HEK293 (cell line): Measurements from ENCODE around the gene PPY.

Source experiments
- CTCF ChIA-PET: fragments of 350-600 bp; formaldehyde crosslinking; extraction: SDS; loops from one replicate; lab custom pipeline; 2021; ENCODE audit warnings: antibody characterized with exemption; lab: Yijun Ruan, JAX
- POLR2A ChIA-PET: fragments of 300-600 bp; formaldehyde crosslinking; extraction: SDS; loops from one replicate; lab custom pipeline; 2020; ENCODE audit warnings: antibody characterized with exemption, inconsistent platforms; lab: Yijun Ruan, JAX
- H3K27ac ChIP-seq: fragments of 200-500 bp; sonication (Bioruptor generic); 2 replicates; pipeline ENCODE4 v1.5.1; 2014; ENCODE audit warnings: low read depth, low read length, control low read depth, inconsistent platforms; ENCODE audit errors: extremely low read depth
- H3K36me3 ChIP-seq, 2 experiments: fragments of 200-500 bp in 1 of 2; sonication (Bioruptor generic) in 1 of 2; 1 replicate in 1 of 2; 2 replicates in 1 of 2; pipeline ENCODE4 v1.5.1; 2014 to 2017; ENCODE audit warnings: inconsistent platforms in 2 of 2, low read length in 2 of 2; ENCODE audit not compliant: control insufficient read depth in 2 of 2, insufficient read depth in 1 of 2
- H3K4me1 ChIP-seq: fragments of 200-500 bp; sonication (Bioruptor generic); 2 replicates; pipeline ENCODE4 v1.5.1; 2014; ENCODE audit warnings: mild to moderate bottlenecking, low read length, inconsistent platforms; ENCODE audit not compliant: control insufficient read depth, insufficient read depth
- H3K4me3 ChIP-seq: 2 replicates; pipeline ENCODE4 v1.5.1; 2011; ENCODE audit warnings: low read depth, mild to moderate bottlenecking, control low read depth, low read length, moderate library complexity
- H3K9me3 ChIP-seq: fragments of 200-500 bp; sonication (Bioruptor generic); 2 replicates; pipeline ENCODE4 v1.5.1; 2014; ENCODE audit warnings: low read depth, low read length, inconsistent platforms; ENCODE audit not compliant: control insufficient read depth, insufficient read depth
- AEBP2 ChIP-seq: fragments of 450-650 bp; formaldehyde crosslinking; IDR thresholded peaks from 2 replicates; pipeline ENCODE4 v1.5.1; 2016; ENCODE audit warnings: missing biosample characterization, missing genetic modification characterization, borderline replicate concordance
- ATF2 ChIP-seq: fragments of 450-650 bp; formaldehyde crosslinking; IDR thresholded peaks from 2 replicates; pipeline ENCODE4 v1.5.1; 2016; ENCODE audit warnings: missing biosample characterization, missing genetic modification characterization, low read depth
- CTCF ChIP-seq: fragments of 450-650 bp; formaldehyde crosslinking; IDR thresholded peaks from 2 replicates; pipeline ENCODE4 v1.5.1; 2016; ENCODE audit warnings: missing biosample characterization, missing genetic modification characterization
- EGR2 ChIP-seq: fragments of 450-650 bp; formaldehyde crosslinking; IDR thresholded peaks from 2 replicates; pipeline ENCODE4 v1.5.1; 2016; ENCODE audit warnings: low read depth, missing biosample characterization, missing genetic modification characterization
- OVOL3 ChIP-seq: fragments of 450-650 bp; formaldehyde crosslinking; IDR thresholded peaks from 2 replicates; pipeline ENCODE4 v1.5.1; 2016; ENCODE audit warnings: missing biosample characterization, missing genetic modification characterization
- PRDM10 ChIP-seq: fragments of 450-650 bp; formaldehyde crosslinking; IDR thresholded peaks from 2 replicates; pipeline ENCODE4 v1.5.1; 2016; ENCODE audit warnings: missing biosample characterization, missing genetic modification characterization
- RBAK ChIP-seq: fragments of 450-650 bp; formaldehyde crosslinking; IDR thresholded peaks from 2 replicates; pipeline ENCODE4 v1.5.1; 2016; ENCODE audit warnings: missing biosample characterization, missing genetic modification characterization
- SCRT1 ChIP-seq: fragments of 450-650 bp; formaldehyde crosslinking; IDR thresholded peaks from 2 replicates; pipeline ENCODE4 v1.5.1; 2016; ENCODE audit warnings: missing biosample characterization, missing genetic modification characterization, borderline replicate concordance
- SP2 ChIP-seq: fragments of 450-650 bp; formaldehyde crosslinking; IDR thresholded peaks from 2 replicates; pipeline ENCODE4 v1.5.1; 2016; ENCODE audit warnings: missing biosample characterization, missing genetic modification characterization
- ZBTB20 ChIP-seq: fragments of 450-650 bp; formaldehyde crosslinking; IDR thresholded peaks from 2 replicates; pipeline ENCODE4 v1.5.1; 2016; ENCODE audit warnings: missing biosample characterization, missing genetic modification characterization
- ZBTB21 ChIP-seq: fragments of 450-650 bp; formaldehyde crosslinking; IDR thresholded peaks from 2 replicates; pipeline ENCODE4 v1.5.1; 2017; ENCODE audit warnings: missing biosample characterization, missing genetic modification characterization
- ZIC2 ChIP-seq: fragments of 450-650 bp; formaldehyde crosslinking; IDR thresholded peaks from 2 replicates; pipeline ENCODE4 v1.5.1; 2016; ENCODE audit warnings: missing biosample characterization, missing genetic modification characterization
- ZNF132 ChIP-seq: fragments of 450-650 bp; formaldehyde crosslinking; IDR thresholded peaks from 2 replicates; pipeline ENCODE4 v1.5.1; 2017; ENCODE audit warnings: missing biosample characterization, missing genetic modification characterization, borderline replicate concordance
- ZNF292 ChIP-seq: fragments of 450-650 bp; formaldehyde crosslinking; IDR thresholded peaks from 2 replicates; pipeline ENCODE4 v1.5.1; 2016; ENCODE audit warnings: low read depth, missing biosample characterization, missing genetic modification characterization, borderline replicate concordance
- ZNF366 ChIP-seq: fragments of 450-650 bp; formaldehyde crosslinking; conservative IDR thresholded peaks from 2 replicates; pipeline ENCODE4 v1.5.1; 2016; ENCODE audit warnings: missing biosample characterization, missing genetic modification characterization
- ZNF404 ChIP-seq: fragments of 450-650 bp; formaldehyde crosslinking; IDR thresholded peaks from 2 replicates; pipeline ENCODE4 v1.5.1; 2017; ENCODE audit warnings: missing biosample characterization, missing genetic modification characterization
- ZNF423 ChIP-seq: fragments of 450-650 bp; formaldehyde crosslinking; IDR thresholded peaks from 2 replicates; pipeline ENCODE4 v1.5.1; 2016; ENCODE audit warnings: missing biosample characterization, missing genetic modification characterization
- ZNF426 ChIP-seq: fragments of 450-650 bp; formaldehyde crosslinking; IDR thresholded peaks from 2 replicates; pipeline ENCODE4 v1.5.1; 2017; ENCODE audit warnings: missing biosample characterization, missing genetic modification characterization, mild to moderate bottlenecking, inconsistent platforms, moderate library complexity
- ZNF596 ChIP-seq: fragments of 450-650 bp; IDR thresholded peaks from 2 replicates; pipeline ENCODE4 v1.5.0; 2018; ENCODE audit warnings: missing biosample characterization, mild to moderate bottlenecking, missing genetic modification characterization, moderate library complexity
- ZNF626 ChIP-seq: fragments of 450-650 bp; sonication (Bioruptor Pico); formaldehyde crosslinking; IDR thresholded peaks from 2 replicates; pipeline ENCODE4 v1.5.1; 2018; ENCODE audit warnings: missing biosample characterization, missing genetic modification characterization, inconsistent platforms
- ZNF704 ChIP-seq: fragments of 450-650 bp; formaldehyde crosslinking; IDR thresholded peaks from 2 replicates; pipeline ENCODE4 v1.5.1; 2016; ENCODE audit warnings: missing biosample characterization, missing genetic modification characterization
- ZSCAN16 ChIP-seq: fragments of 450-650 bp; formaldehyde crosslinking; IDR thresholded peaks from 2 replicates; pipeline ENCODE4 v1.5.1; 2016; ENCODE audit warnings: missing biosample characterization, missing genetic modification characterization
- ZSCAN30 ChIP-seq: fragments of 450-650 bp; IDR thresholded peaks from 2 replicates; pipeline ENCODE4 v1.5.1; 2018; ENCODE audit warnings: missing biosample characterization, mild to moderate bottlenecking, missing genetic modification characterization, moderate library complexity
- TF ChIP-seq, protein P1 (sequence below): fragments of 450-650 bp; formaldehyde crosslinking; IDR thresholded peaks from 2 replicates; pipeline ENCODE4 v1.5.1; 2016; ENCODE audit warnings: missing biosample characterization, missing genetic modification characterization
- TF ChIP-seq, protein P2 (sequence below): fragments of 450-650 bp; formaldehyde crosslinking; IDR thresholded peaks from 2 replicates; pipeline ENCODE4 v1.5.1; 2016; ENCODE audit warnings: missing biosample characterization, missing genetic modification characterization

Gene PPY

DNA sequence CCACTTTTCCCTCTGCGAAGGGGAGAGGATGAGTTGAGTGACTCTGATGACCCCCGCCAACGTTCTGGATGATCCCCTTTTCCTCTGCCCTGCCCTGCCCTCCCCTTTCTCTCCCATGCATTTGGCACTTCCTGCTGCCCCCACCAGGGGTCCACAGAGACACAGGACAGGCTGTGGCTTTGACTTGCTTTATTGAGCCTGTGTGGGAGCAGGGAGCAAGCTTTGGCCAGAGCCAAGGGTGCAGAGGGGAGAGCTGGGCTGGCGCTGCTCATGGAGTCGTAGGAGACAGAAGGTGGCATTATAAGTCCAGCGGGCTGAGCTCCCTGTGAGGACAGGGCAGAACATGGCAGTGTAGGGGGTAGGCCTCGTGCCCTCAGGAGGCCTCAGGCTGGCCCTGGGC, 1.6 kb downstream of the PPY start (continued):
- peak; percentile 97 for TF ChIP-seq PRDM10
- TF ChIP-seq, protein P1, sequence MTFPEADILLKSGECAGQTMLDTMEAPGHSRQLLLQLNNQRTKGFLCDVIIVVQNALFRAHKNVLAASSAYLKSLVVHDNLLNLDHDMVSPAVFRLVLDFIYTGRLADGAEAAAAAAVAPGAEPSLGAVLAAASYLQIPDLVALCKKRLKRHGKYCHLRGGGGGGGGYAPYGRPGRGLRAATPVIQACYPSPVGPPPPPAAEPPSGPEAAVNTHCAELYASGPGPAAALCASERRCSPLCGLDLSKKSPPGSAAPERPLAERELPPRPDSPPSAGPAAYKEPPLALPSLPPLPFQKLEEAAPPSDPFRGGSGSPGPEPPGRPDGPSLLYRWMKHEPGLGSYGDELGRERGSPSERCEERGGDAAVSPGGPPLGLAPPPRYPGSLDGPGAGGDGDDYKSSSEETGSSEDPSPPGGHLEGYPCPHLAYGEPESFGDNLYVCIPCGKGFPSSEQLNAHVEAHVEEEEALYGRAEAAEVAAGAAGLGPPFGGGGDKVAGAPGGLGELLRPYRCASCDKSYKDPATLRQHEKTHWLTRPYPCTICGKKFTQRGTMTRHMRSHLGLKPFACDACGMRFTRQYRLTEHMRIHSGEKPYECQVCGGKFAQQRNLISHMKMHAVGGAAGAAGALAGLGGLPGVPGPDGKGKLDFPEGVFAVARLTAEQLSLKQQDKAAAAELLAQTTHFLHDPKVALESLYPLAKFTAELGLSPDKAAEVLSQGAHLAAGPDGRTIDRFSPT (tag by site-specific recombination) = no peak
- peak; percentile 68 for TF ChIP-seq CTCF (tag by site-specific recombination)
- no peak for TF ChIP-seq ZNF132 (tag by site-specific recombination)
- TF ChIP-seq, protein P2, sequence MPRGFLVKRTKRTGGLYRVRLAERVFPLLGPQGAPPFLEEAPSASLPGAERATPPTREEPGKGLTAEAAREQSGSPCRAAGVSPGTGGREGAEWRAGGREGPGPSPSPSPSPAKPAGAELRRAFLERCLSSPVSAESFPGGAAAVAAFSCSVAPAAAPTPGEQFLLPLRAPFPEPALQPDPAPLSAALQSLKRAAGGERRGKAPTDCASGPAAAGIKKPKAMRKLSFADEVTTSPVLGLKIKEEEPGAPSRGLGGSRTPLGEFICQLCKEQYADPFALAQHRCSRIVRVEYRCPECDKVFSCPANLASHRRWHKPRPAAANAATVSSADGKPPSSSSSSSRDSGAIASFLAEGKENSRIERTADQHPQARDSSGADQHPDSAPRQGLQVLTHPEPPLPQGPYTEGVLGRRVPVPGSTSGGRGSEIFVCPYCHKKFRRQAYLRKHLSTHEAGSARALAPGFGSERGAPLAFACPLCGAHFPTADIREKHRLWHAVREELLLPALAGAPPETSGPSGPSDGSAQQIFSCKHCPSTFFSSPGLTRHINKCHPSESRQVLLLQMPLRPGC (tag by site-specific recombination) = no peak
- TF ChIP-seq ZNF366 (tag by site-specific recombination) = 0 out of 2 replicates have a peak, but pooled peaks have one; percentile 35
- TF ChIP-seq RBAK = no peak
- TF ChIP-seq ATF2 = no peak
- TF ChIP-seq ZNF292 (tag by site-specific recombination) = no peak
- TF ChIP-seq ZBTB21 (tag by site-specific recombination) = no peak
- TF ChIP-seq EGR2 (tag by site-specific recombination) = peak; percentile 27; the same call in 1 of the 2 replicates
- TF ChIP-seq ZIC2 = peak; percentile 37; the same call in 1 of the 2 replicates
- TF ChIP-seq ZSCAN30 = no peak
- no peak for TF ChIP-seq ZNF423 (tag by site-specific recombination)
- no peak for TF ChIP-seq ZNF596 (tag by site-specific recombination)

DNA sequence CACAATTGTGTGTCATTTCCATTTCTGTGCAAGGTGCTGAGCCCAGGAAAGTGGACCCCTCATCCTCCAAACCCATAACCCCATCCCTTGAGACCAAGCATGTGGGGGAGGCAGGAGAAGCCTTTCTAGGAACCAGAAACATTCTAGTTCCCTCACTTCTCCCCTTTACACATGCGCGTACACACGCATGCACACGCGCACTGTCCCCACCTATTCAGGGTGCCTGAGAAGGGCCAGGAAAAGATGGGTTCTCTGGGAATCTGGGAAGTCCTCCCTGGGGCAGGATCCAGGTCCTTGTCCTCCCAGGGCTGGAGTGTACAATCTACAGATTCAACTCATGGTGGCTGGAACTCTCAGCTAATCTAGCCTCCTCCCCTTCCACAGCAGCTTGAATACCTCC, 2.4 kb downstream of the PPY start:
- H3K9me3 ChIP-seq = no peaks in the 10 kb centered on the region
- no peaks in the 10 kb centered on the region for H3K36me3 ChIP-seq
- H3K27ac ChIP-seq = no peak overlapping the region
- CTCF ChIA-PET = interaction anchor here (0.6 to 11.2 kb wide), 13 partner anchors 9 to 547 kb away, joined by 3 to 267 read pairs (median 3); no protein-coding TSS in a partner anchor
- no peaks in the 10 kb centered on the region; the same call in 1 of the 2 replicates for H3K4me1 ChIP-seq
- no peak overlapping the region for H3K4me3 ChIP-seq
- POLR2A ChIA-PET = no interaction called here
- no peak for TF ChIP-seq ZBTB20 (tag by site-specific recombination)
- TF ChIP-seq ZNF404 (tag by site-specific recombination) = no peak
- TF ChIP-seq SCRT1 (tag by site-specific recombination) = no peak
- TF ChIP-seq ZNF426 = no peak
- TF ChIP-seq ZNF626 (tag by site-specific recombination) = no peak
- TF ChIP-seq AEBP2 (tag by site-specific recombination) = no peak
- no peak for TF ChIP-seq OVOL3
- no peak for TF ChIP-seq ZNF704 (tag by site-specific recombination)
- TF ChIP-seq SP2 (tag by site-specific recombination) = no peak
- no peak for TF ChIP-seq ZSCAN16 (tag by site-specific recombination)
